ENCODE measurements around the gene KDM4C. TPM values are rescaled to one million over a fixed set of nuclear protein-coding genes. Genes with fewer than 3 reads are reported as not detected.

The KDM4C gene
- total and polyA plus RNA-seq, 2 of the 8 experiments (the other 6 are each of a cell fraction or from before 2014, with no cell fraction given) = 13.0 to 26.1 TPM

GRCh38 chr9:7115606-7116005 lies 357.8 kb downstream of the KDM4C start:
- H3K4me2 ChIP-seq (ENCODE audit: insufficient read depth in 1 of 2, low read depth in 2 of 2, low read length in 2 of 2) = no peak overlapping the region
- TF ChIP-seq BCL11A (IDR thresholded peaks at IDR 0.05; ENCODE audit: low read depth in 2 of 2, low read length in 2 of 2) (no peak), TCF12 (IDR thresholded peaks at IDR 0.05; ENCODE audit: low read depth, low read length) (no peak), CBX5 (IDR thresholded peaks at IDR 0.05; ENCODE audit: low read depth, low read length) (no peak), POLR2A (IDR thresholded peaks at IDR 0.05; ENCODE audit: control extremely low read depth in 1 of 2, low read depth in 2 of 2, low read length in 2 of 2) (no peak)
- no peak overlapping the region for H3K4me3 ChIP-seq (ENCODE audit: extremely low read depth in 1 of 4, insufficient read depth in 2 of 4, low read depth in 3 of 4, low read length in 4 of 4)
- ChIA-PET POLR2A (ENCODE audit: partially characterized antibody) (no interaction called here), CTCF (ENCODE audit: partially characterized antibody) (no interaction called here)
- 63% methylated on average over 1 of the region's 1 CpG; no CpG with 5 or more reads in 1 of the 2 experiments for WGBS, 2 experiments (ENCODE audit: extremely low coverage in 1 of 2, insufficient coverage in 1 of 2, insufficient read length in 1 of 2, insufficient replicate concordance in 2 of 2, low coverage in 1 of 2, low lambda C conversion rate in 2 of 2, missing lambda C conversion rate in 1 of 2)
- H4K91ac ChIP-seq (replicated peaks; ENCODE audit: insufficient read length, low read length) = no peak overlapping the region
- no peak overlapping the region for H3K27ac ChIP-seq (ENCODE audit: low read depth, low read length)
- no peak overlapping the region for H3K14ac ChIP-seq (ENCODE audit: insufficient read length)
- H3K27me3 ChIP-seq (replicated peaks in 1 of 4; ENCODE audit: control insufficient read depth in 3 of 4, extremely low read depth in 1 of 4, insufficient read depth in 3 of 4, low read length in 3 of 4) = no peaks in the 10 kb centered on the region
- no peak overlapping the region for H3K18ac ChIP-seq (ENCODE audit: extremely low read depth, low read length)
- H2BK12ac ChIP-seq (ENCODE audit: low read depth, low read length) = no peak overlapping the region
- no peak overlapping the region for H2AFZ ChIP-seq (ENCODE audit: low read length)
- H3K4me1 ChIP-seq (replicated peaks in 1 of 4; ENCODE audit: control insufficient read depth in 3 of 4, insufficient read depth in 4 of 4, low read length in 3 of 4) = peaks cover 0 to 3% (median 0%) of the 10 kb centered on the region in 4 experiments; a peak in 1 of 7 replicates
- no peaks in the 10 kb centered on the region for H3K36me3 ChIP-seq (ENCODE audit: control insufficient read depth in 2 of 4, insufficient read depth in 4 of 4, low read length in 3 of 4)
- no peaks in the 10 kb centered on the region for H3K9me3 ChIP-seq (ENCODE audit: insufficient read depth in 2 of 2, low read depth in 1 of 2, low read length in 1 of 2)
- H2BK15ac ChIP-seq (ENCODE audit: low read length) = no peak overlapping the region
- H3K23ac ChIP-seq (ENCODE audit: insufficient read length) = no peak overlapping the region
- peaks cover 0 to 2% of the 10 kb centered on the region in 2 experiments for H4K20me1 ChIP-seq (replicated peaks in 1 of 2; ENCODE audit: control insufficient read depth in 1 of 2, insufficient read depth in 2 of 2, low read length in 2 of 2)
- no peak overlapping the region for H3K56ac ChIP-seq (replicated peaks; ENCODE audit: insufficient read length, low read depth, low read length)
- no peak overlapping the region for H3K4ac ChIP-seq (replicated peaks; ENCODE audit: insufficient read length, low read depth, low read length)
- no peak overlapping the region for H4K5ac ChIP-seq (ENCODE audit: insufficient read length, low read depth, low read length)
- H3K79me2 ChIP-seq (ENCODE audit: control insufficient read depth in 1 of 2, insufficient read depth in 2 of 2, low read length in 2 of 2) = no peaks in the 10 kb centered on the region
- H2BK120ac ChIP-seq (replicated peaks; ENCODE audit: low read depth, low read length) = no peak overlapping the region
- H2BK5ac ChIP-seq (ENCODE audit: low read depth, low read length) = no peak overlapping the region
- H2AK5ac ChIP-seq (ENCODE audit: low read depth, low read length) = no peak overlapping the region
- no peak for FAIRE-seq
- H3K79me1 ChIP-seq (ENCODE audit: low read depth, low read length) = no peaks in the 10 kb centered on the region
- DNase-seq (ENCODE audit: low read depth in 1 of 2, low spot score in 2 of 2) = no peak
- no peak overlapping the region for H3K9ac ChIP-seq (replicated peaks in 1 of 4; ENCODE audit: extremely low read depth in 1 of 4, low read depth in 3 of 4, low read length in 3 of 4)
- H3K23me2 ChIP-seq (ENCODE audit: low read depth, low read length) = no peaks in the 10 kb centered on the region
- H2BK20ac ChIP-seq (ENCODE audit: low read length) = no peak overlapping the region
- no peak overlapping the region for H4K8ac ChIP-seq (ENCODE audit: extremely low read depth, insufficient read depth, low read length)

Measured in H1 (cell line).